Measurements from ENCODE around the gene THEMIS.

- TF ChIP-seq CTCF (IDR thresholded peaks at IDR 0.05 in 8 of 11, conservative IDR thresholded peaks at IDR 0.05 in 3 of 11) = no peak
- TF ChIP-seq POLR2A (IDR thresholded peaks at IDR 0.05) = no peak
- no peak for TF ChIP-seq POLR2AphosphoS5 (IDR thresholded peaks at IDR 0.05)
These were observed 43.7 kb downstream of the THEMIS start for GRCh38 chr6:127857051-127857637.

Data from spleen (tissue), 7 donors.